GM18909 (cell line): ENCODE data around the gene NEB.
A peak's percentile ranks its signal among the peaks of the same experiment; 100 is the strongest.
"Not testable (repeated sequence)": the region's sequence is repeated elsewhere in the genome, so short reads cannot be mapped to it uniquely, and the experiment has no call there.

ENCODE experiments used
- ATAC-seq: cut with Tn5 transposase; IDR thresholded peaks from one replicate; pipeline ENCODE4 v1.9.1; 2021; ENCODE audit warnings: mild to moderate bottlenecking; ENCODE audit not compliant: unreplicated experiment, poor library complexity

Gene NEB

DNA sequence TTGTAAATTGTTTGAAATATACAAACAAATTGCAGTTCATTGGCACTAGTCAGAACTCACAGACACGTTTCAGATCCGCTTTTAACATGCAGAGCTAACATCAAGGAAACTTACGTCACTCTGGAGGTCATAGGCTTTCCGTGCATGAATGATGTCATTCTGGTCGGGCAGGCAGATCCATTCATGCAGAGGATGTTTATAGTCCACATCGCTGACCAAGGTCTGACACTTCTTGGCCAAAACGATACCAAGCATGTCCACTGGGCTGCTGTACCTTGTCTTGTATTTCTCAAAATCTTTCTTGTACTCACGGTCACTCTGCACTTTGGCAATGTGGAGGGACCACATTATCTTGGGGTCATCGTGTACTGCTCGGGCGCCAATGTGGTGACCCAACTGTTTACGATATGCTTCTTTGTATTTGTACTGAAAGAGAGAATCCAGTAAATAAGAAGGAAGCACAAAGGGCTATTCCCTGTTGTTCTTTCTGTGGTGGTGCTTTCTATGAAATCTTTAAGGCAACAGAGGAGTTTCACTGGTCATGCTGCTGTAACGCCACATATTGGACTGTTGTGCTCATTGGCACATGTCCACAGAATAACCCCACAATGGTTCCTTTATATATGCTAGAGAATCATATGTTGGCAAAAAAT, 114.8 kb downstream of the NEB start:
- no peak for ATAC-seq

GRCh38 chr2:151616760-151617339, 117.4 kb downstream of the NEB start:
- no peak for ATAC-seq

DNA sequence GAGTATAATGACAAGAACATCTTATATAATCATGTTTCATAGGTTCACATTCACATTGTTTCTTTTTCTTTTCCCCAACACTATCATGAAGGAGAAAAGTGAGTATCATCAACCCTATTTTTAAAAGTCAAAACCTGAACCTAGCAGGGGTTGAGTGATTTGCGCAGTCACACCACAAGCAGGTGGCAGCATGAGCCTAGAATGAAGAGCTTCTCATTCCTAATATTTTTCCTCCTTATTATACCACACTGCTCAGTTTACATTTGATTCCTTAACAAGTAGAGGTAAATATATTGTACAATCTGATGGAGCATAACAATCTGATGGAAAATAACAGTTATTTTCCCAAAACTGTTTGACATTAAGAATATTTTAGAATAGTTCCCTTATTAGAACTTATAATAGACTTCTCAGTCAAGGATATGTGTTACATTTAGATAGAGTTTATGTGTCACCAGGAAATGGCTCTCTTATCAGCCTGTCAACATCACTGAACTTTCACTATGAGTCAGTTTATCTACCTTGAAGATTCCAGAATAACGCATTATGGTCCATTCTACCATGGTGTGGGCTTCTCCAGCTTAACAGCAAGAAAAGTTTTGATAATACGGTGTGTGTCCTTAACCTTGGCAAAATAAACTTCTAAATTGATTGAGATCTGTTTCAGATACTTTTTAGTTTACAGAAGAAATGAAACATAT, 119.5 kb downstream of the NEB start:
- ATAC-seq: no peak

DNA sequence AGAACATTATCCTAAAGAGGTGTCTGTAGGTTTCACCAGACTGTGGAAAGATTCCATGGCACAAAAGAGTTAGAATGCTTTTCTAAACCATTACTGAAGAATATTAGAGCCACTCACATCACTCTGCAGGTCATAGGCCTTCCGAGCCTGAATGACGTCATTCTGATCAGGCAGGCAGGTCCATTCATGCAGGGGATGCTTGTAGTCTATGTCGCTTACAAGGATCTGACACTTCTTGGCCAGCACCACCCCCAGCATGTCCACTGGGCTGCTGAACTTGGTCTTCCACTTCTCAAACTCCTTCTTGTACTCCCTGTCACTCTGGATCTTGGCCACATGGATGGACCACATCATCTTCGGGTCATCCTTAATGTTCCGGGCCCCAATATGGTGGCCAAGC, 120.1 kb downstream of the NEB start:
- no peak for ATAC-seq

- no peak for ATAC-seq
Observed at GRCh38 chr2:151611351-151611750, 122.9 kb downstream of the NEB start.

DNA sequence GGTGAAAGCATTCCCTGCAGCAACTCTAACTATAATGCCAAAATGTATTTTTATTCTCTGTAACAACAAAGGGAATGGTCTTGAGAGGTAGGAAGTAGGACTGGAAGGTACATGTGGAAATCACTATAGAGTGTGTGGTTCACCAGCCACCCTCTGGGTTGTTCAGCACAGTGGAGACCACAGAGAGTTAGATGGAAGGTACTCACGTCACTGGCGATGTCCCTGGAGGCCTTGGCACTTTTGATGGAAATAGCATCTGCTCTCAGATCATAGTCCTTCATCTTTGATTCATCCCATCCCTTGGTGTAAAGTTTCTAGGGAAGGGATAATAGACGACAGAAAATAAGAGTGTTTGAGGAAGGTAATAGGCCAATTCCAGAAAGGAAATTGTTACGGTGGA, 124.0 kb downstream of the NEB start:
- ATAC-seq: no peak

- ATAC-seq: no peak
Observed at GRCh38 chr2:151609705-151610104, 124.6 kb downstream of the NEB start.

DNA sequence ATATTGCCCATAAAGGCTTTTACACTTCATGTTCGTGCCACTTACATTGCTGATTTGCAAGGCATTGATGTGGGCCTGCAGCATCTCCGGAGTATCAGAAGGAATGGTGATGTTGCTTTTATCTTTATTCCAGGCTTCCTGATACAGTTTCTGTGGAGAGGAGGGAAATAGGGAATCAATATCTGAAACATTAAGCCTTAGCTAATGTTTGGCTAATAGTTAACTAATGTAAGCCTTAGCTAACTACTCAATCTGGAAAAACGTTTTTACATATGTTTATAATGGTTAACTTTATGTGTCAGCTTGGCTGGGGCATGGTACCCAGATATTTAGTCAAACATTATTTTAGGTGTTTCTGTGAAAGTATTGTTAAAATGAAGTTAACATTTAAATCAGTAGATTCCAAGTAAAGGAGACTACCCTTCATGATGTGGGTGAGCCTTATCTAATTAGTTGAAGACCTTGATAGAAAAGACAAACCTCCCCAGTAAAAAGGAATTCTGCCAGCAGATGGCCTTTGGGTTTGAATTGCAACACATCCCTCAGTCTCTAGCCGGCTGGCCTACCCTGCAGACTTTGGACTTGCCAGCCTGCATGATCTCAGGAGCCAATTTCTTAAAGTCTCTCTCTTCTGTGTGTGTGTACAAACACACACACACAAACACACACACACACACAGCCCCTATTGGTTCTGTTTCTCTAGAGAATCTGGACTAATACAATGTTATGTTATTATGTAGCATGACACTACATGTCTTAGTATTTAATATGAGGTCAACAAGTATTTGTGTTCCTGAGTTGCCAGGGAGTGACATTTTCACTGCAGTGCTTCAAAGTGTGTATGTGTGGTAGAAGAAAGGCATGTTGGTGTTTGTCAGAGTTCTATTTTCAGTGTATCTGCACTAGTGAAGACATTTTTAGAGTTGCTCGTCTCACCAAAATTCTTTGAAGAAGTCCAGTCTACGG, 126.5 kb downstream of the NEB start:
- not testable (repeated sequence) for ATAC-seq

DNA sequence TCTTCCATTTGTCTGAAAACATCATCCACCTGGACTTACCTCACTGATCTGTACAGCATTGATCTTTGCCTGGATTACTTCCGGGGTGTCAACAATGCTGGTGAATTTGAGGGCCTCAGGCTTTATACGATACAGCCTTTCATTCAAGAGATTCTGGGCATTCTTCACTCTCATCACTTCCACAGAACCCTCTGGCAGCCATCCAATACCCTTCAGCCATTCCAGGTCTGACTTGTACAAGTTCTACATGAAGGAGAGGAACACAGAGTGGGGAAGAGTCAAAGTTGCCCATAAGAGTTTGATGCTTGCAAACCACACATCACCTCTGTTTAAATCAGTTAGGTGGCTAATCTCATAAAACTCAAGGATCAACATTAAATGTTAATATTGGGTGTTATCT, 130.7 kb downstream of the NEB start:
- not testable (repeated sequence) for ATAC-seq

DNA sequence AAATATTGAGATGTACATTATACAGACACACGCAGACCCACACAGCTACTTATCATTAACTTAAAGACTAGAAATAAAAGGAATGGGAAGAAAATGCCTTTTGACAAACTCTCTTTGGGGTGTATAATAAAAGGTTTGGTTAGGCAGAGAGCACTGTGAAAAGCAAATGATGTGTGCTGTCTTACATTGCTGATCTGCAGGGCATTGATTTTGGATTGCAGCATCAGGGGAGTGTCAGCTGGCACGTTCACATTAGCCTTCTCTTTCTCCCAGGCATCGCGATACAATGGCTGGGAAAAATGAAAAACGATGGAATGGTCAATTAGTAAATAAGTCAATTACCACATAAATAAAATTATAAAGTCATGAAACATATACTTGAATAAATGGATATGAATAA, 131.9 kb downstream of the NEB start:
- not testable (repeated sequence) for ATAC-seq

- ATAC-seq: not testable (repeated sequence)
Observed at GRCh38 chr2:151601803-151602202, 132.5 kb downstream of the NEB start.

- ATAC-seq: not testable (repeated sequence)
Observed at GRCh38 chr2:151596903-151597608, 137.2 kb downstream of the NEB start.

- not testable (repeated sequence) for ATAC-seq
Observed at GRCh38 chr2:151591908-151592255, 142.4 kb downstream of the NEB start.

DNA sequence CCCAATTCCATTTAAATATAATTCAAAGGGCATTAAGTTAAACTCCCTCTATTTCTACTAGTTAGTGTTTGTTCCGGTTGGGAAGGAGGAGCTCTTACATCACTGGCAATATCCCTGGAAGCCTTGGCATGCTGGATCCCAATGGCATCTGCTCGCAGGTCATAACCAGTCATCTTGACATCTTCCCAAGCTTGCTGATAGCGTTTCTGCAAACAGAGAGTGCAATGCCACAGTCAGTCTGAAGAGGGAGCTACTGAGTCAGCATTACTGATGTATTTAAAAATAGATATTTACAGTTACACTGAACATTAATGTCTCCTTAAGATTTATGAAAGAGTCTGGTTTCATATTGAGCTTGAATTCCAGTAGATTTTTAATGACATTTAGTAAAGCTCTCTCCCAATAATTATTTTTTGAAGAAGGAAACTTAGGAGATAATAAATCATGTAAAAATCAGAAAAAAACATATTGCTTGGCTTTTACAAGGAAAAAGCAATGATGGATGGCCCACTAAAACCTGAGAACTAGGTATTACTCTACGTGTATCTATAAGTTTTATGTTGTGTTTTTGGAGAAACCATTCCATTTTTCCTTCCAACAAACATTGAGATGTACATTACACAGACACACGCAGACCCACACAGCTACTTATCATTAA, 142.9 kb downstream of the NEB start:
- peak; percentile 54 for ATAC-seq

DNA sequence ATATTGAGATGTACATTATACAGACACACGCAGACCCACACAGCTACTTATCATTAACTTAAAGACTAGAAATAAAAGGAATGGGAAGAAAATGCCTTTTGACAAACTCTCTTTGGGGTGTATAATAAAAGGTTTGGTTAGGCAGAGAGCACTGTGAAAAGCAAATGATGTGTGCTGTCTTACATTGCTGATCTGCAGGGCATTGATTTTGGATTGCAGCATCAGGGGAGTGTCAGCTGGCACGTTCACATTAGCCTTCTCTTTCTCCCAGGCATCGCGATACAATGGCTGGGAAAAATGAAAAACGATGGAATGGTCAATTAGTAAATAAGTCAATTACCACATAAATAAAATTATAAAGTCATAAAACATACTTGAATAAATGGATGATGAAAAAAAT, 153.0 kb downstream of the NEB start:
- ATAC-seq: not testable (repeated sequence)

DNA sequence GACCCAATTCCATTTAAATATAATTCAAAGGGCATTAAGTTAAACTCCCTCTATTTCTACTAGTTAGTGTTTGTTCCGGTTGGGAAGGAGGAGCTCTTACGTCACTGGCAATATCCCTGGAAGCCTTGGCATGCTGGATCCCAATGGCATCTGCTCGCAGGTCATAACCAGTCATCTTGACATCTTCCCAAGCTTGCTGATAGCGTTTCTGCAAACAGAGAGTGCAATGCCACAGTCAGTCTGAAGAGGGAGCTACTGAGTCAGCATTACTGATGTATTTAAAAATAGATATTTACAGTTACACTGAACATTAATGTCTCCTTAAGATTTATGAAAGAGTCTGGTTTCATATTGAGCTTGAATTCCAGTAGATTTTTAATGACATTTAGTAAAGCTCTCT, 153.6 kb downstream of the NEB start:
- ATAC-seq: peak; percentile 47

DNA sequence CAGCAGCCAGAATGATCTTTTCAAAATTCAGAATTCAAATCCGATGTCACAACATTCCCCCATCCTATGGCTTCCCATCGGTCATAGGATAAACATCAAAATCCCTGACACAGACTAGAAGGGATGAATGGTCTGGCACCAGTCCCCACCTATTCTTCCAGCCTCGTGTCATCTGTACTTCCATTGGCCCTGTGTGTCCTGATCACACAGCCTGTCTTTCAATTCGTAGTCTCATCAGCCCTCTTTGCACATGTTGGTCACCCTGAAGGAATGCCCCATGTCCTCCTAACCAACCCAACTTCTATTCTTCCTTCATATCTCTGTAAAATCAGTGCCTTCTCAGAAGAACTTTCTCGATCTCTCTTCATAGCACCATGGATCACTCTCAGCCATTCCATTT, 157.2 kb downstream of the NEB start:
- ATAC-seq: no peak

DNA sequence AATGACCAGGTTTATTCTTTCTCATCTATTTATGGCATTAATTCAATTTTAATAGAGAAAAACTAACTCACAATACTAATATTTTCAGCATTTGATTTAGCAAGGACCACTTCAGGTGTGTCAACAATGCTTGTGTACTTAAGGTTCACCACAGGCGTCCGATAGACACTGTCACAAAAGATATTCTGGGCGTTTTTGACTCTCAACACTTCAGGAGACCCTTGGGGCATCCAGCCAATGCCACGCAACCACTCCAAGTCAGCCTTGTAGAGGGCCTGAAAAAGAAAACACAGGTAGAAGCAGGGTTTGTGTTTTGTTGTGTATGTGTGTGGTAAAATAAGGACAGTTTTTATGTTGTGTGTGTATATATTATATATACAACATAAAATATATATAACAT, 158.2 kb downstream of the NEB start:
- ATAC-seq: no peak

- no peak for ATAC-seq
Observed at GRCh38 chr2:151575338-151575737, 158.9 kb downstream of the NEB start.

DNA sequence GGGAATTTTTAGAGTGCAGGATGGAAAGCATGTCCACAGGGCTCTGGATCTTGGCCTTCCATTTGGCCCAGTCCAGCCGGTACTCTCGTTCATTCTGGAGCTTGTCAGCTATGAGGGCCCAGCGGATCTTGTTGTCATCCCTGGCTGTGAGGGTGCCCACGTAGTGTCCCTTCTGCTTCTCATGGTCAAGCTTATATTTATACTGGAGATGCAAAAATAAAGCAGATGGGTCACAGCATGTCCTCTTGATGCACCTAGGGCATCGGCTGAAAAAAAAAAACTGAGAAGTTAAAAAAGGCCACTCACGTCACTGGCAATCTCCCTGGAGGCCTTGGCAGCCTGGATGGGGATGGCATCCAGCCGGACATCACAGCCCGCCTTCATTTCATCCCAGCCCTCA, 164.1 kb downstream of the NEB start:
- ATAC-seq: no peak
